IMR-90 (cell line): ENCODE results near the gene C15orf39.

ENCODE experiments used
- CEBPB ChIP-seq: IDR thresholded peaks from 2 replicates; pipeline ENCODE4 v1.6.1; 2012; ENCODE audit warnings: low read depth, low read length, improper control_type of control experiment
- CHD1 ChIP-seq: IDR thresholded peaks from 2 replicates; pipeline ENCODE4 v1.6.1; 2012; ENCODE audit warnings: low read depth, low read length, improper control_type of control experiment
- MAFK ChIP-seq: IDR thresholded peaks from 2 replicates; pipeline ENCODE4 v1.6.1; 2012; ENCODE audit warnings: low read depth, low read length, improper control_type of control experiment
- MAZ ChIP-seq: IDR thresholded peaks from 2 replicates; pipeline ENCODE4 v1.6.1; 2012; ENCODE audit warnings: low read depth, mild to moderate bottlenecking, low read length, improper control_type of control experiment, moderate library complexity, borderline replicate concordance
- MXI1 ChIP-seq: IDR thresholded peaks from 2 replicates; pipeline ENCODE4 v1.6.1; 2012; ENCODE audit warnings: low read depth, mild to moderate bottlenecking, low read length, moderate library complexity, borderline replicate concordance
- NFE2L2 ChIP-seq: fragments of 150-350 bp; IDR thresholded peaks from 2 replicates; pipeline ENCODE4 v1.6.1; 2016; ENCODE audit warnings: low read depth, mild to moderate bottlenecking, low read length
- POLR2A ChIP-seq: IDR thresholded peaks from 2 replicates; pipeline ENCODE4 v1.6.1; 2012; ENCODE audit warnings: mild to moderate bottlenecking, low read depth, low read length
- RAD21 ChIP-seq: IDR thresholded peaks from 2 replicates; pipeline ENCODE4 v1.6.1; 2012; ENCODE audit warnings: low read length, improper control_type of control experiment
- RFX5 ChIP-seq: IDR thresholded peaks from 2 replicates; pipeline ENCODE4 v1.8.0; 2012; ENCODE audit warnings: low read depth, mild to moderate bottlenecking, low read length, moderate library complexity
- SMC3 ChIP-seq: fragments of 150-350 bp; IDR thresholded peaks from 2 replicates; pipeline ENCODE4 v1.6.1; 2016; ENCODE audit warnings: low read depth, mild to moderate bottlenecking, antibody characterized with exemption, low read length, moderate library complexity
- TF ChIP-seq, protein P1 (sequence below): conservative IDR thresholded peaks from 2 replicates; pipeline ENCODE4 v1.5.1; 2012; ENCODE audit warnings: mild to moderate bottlenecking, low read depth, low read length, improper control_type of control experiment

GRCh38 chr15:75230551-75231371 lies 29.1 kb downstream of the C15orf39 start:
- TF ChIP-seq, protein P1, sequence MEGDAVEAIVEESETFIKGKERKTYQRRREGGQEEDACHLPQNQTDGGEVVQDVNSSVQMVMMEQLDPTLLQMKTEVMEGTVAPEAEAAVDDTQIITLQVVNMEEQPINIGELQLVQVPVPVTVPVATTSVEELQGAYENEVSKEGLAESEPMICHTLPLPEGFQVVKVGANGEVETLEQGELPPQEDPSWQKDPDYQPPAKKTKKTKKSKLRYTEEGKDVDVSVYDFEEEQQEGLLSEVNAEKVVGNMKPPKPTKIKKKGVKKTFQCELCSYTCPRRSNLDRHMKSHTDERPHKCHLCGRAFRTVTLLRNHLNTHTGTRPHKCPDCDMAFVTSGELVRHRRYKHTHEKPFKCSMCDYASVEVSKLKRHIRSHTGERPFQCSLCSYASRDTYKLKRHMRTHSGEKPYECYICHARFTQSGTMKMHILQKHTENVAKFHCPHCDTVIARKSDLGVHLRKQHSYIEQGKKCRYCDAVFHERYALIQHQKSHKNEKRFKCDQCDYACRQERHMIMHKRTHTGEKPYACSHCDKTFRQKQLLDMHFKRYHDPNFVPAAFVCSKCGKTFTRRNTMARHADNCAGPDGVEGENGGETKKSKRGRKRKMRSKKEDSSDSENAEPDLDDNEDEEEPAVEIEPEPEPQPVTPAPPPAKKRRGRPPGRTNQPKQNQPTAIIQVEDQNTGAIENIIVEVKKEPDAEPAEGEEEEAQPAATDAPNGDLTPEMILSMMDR = no peak
- TF ChIP-seq CEBPB (no peak), CHD1 (no peak), POLR2A (no peak), NFE2L2 (no peak), RAD21 (no peak), SMC3 (no peak), MXI1 (no peak), RFX5 (no peak), MAZ (no peak), MAFK (no peak)
